Endodermal cell (in vitro differentiated cells): ENCODE data around the gene LIPE. TPM values are rescaled to one million over a fixed set of nuclear protein-coding genes. Genes with fewer than 3 reads are reported as not detected.
"Not testable (repeated sequence)": the region's sequence is repeated elsewhere in the genome, so short reads cannot be mapped to it uniquely, and the experiment has no call there.

Experiments
- DNase-seq: peaks from one replicate; pipeline ENCODE4 v3.0.0-alpha.2; 2017
- H3K27ac ChIP-seq: 2 replicates; pipeline ENCODE4 v1.5.1; 2013; ENCODE audit warnings: mild to moderate bottlenecking, low read depth, low read length, moderate library complexity
- H3K27me3 ChIP-seq: 2 replicates; pipeline ENCODE4 v1.6.1; 2013; ENCODE audit warnings: mild to moderate bottlenecking, low read length, moderate library complexity; ENCODE audit not compliant: insufficient read depth, control insufficient read depth, poor library complexity, severe bottlenecking
- H3K36me3 ChIP-seq: 2 replicates; pipeline ENCODE4 v1.7.0; 2013; ENCODE audit warnings: mild to moderate bottlenecking, low read length, moderate library complexity; ENCODE audit not compliant: control insufficient read depth, insufficient read depth
- H3K4me1 ChIP-seq: one replicate; pipeline ENCODE4 v1.7.0; 2013; ENCODE audit warnings: low read length; ENCODE audit not compliant: control insufficient read depth, insufficient read depth
- H3K4me3 ChIP-seq: 2 replicates; pipeline ENCODE4 v1.5.1; 2013; ENCODE audit warnings: mild to moderate bottlenecking, low read length, moderate library complexity
- H3K9ac ChIP-seq: 2 replicates; pipeline ENCODE4 v1.6.1; 2013; ENCODE audit warnings: mild to moderate bottlenecking, low read length, moderate library complexity; ENCODE audit not compliant: poor library complexity, severe bottlenecking; ENCODE audit errors: extremely low read depth
- H3K9me3 ChIP-seq: 2 replicates; pipeline ENCODE4 v1.6.1; 2013; ENCODE audit warnings: mild to moderate bottlenecking, low read length, moderate library complexity; ENCODE audit not compliant: control insufficient read depth
- H3K27ac Mint-ChIP-seq: 2 replicates; pipeline ENCODE4 v1.8.0; 2020; ENCODE audit warnings: mixed read lengths
- H3K27me3 Mint-ChIP-seq: 2 replicates; pipeline ENCODE4 v1.8.0; 2021; ENCODE audit warnings: mild to moderate bottlenecking, mixed read lengths; ENCODE audit not compliant: insufficient read depth
- H3K36me3 Mint-ChIP-seq: 2 replicates; pipeline ENCODE4 v1.8.0; 2020; ENCODE audit warnings: low read depth, mixed read lengths
- H3K4me1 Mint-ChIP-seq: 2 replicates; pipeline ENCODE4 v1.8.0; 2020; ENCODE audit warnings: mixed read lengths
- H3K4me3 Mint-ChIP-seq: 2 replicates; pipeline ENCODE4 v1.8.0; 2020; ENCODE audit warnings: mild to moderate bottlenecking, moderate library complexity, mixed read lengths
- H3K9me3 Mint-ChIP-seq: 2 replicates; pipeline ENCODE4 v1.8.0; 2020; ENCODE audit warnings: mild to moderate bottlenecking, mixed read lengths
- WGBS, 2 experiments: methylation state at CpG; one replicate each; pipeline versions ENCODE4 v1.1.5 to v1.1.7; 2013; ENCODE audit warnings: missing lambda C conversion rate in 2 of 2, mixed read lengths in 1 of 2; ENCODE audit not compliant: insufficient coverage in 1 of 2, insufficient read length in 1 of 2; 5-methylcytosine and 5-hydroxymethylcytosine counted together
- total RNA-seq, 2 donors: library from RNA; stranded (reverse); fragmentation: NEBNext Ultra II Directional in 1 of 2; extraction: Animal tissue kit (Norgen Biotek cat#: 25700) in 1 of 2; gene quantifications; 2 replicates in 1 of 2; 3 replicates in 1 of 2; pipeline ENCODE4 v1.2.1, GENCODE V29; 2021
- TF ChIP-seq, protein P1 (sequence below): fragments of 200-600 bp; sonication (generic); conservative IDR thresholded peaks from 2 replicates; pipeline ENCODE4 v1.5.0; 2021; ENCODE audit warnings: antibody characterized with exemption, mild to moderate bottlenecking

Gene LIPE
- total RNA-seq, 2 donors from 2014 or later = 5.9 to 8.1 TPM

DNA sequence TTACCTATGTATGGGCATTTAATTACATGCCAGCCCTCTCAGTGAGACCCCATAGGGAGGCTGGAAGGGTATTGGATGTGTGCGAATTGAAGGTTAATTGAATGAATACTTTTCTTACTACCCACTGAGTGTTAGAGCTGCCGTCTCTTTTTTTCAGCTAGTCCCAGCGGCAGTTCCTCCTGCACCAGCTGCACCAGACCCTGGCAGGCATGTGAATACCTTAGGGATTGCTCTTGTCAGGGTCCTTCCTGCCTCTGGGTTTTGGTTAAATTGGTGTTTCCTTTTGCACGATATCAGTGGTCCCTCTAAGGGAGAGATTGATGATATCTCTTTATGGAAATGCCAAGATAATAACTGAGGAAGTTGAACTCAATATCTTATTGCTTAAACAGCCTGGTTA, 25.4 kb upstream of the LIPE start:
- H3K27ac ChIP-seq = no peak overlapping the region
- no peak for DNase-seq
- no peaks in the 10 kb centered on the region for H3K9me3 ChIP-seq
- H3K27me3 ChIP-seq = no peaks in the 10 kb centered on the region
- TF ChIP-seq, protein P1, sequence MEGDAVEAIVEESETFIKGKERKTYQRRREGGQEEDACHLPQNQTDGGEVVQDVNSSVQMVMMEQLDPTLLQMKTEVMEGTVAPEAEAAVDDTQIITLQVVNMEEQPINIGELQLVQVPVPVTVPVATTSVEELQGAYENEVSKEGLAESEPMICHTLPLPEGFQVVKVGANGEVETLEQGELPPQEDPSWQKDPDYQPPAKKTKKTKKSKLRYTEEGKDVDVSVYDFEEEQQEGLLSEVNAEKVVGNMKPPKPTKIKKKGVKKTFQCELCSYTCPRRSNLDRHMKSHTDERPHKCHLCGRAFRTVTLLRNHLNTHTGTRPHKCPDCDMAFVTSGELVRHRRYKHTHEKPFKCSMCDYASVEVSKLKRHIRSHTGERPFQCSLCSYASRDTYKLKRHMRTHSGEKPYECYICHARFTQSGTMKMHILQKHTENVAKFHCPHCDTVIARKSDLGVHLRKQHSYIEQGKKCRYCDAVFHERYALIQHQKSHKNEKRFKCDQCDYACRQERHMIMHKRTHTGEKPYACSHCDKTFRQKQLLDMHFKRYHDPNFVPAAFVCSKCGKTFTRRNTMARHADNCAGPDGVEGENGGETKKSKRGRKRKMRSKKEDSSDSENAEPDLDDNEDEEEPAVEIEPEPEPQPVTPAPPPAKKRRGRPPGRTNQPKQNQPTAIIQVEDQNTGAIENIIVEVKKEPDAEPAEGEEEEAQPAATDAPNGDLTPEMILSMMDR = no peak
- H3K36me3 ChIP-seq = no peaks in the 10 kb centered on the region
- no peak overlapping the region for H3K9ac ChIP-seq
- Mint-ChIP-seq H3K27ac (no peak overlapping the region), H3K9me3 (no peaks in the 10 kb centered on the region), H3K36me3 (no peaks in the 10 kb centered on the region), H3K27me3 (no peaks in the 10 kb centered on the region), H3K4me3 (no peak overlapping the region), H3K4me1 (peaks cover 11% of the 10 kb centered on the region)
- 45 to 58% methylated on average over 2 to 3 of the region's 4 CpGs for WGBS, 2 experiments
- H3K4me1 ChIP-seq = peaks cover 6% of the 10 kb centered on the region
- H3K4me3 ChIP-seq = no peak overlapping the region

- WGBS, 2 experiments = 0 to 4% methylated on average over 1 to 3 of the region's 3 CpGs
- H3K9me3 Mint-ChIP-seq = no peaks in the 10 kb centered on the region
Measured at GRCh38 chr19:42450314-42450934, 23.2 kb upstream of the LIPE start.

DNA sequence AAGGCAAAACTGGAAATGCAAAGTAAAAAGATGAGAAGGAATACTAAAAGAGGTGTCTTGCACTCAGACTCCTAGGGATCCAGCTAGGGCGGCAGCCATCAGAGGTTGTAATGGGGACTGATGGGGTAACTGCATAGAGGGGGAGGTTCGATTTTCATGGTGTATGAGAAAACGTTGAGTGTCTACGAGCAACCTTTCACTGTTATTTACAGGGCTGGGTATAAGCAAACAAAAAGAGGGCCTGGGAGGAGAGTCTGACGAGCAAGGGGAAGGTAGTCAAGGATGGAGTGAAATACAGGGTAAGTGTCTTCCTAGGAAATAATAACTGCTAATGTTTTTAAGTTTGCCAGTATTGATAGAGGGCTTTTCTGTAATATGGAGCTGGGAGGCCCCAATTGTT, 21.1 kb upstream of the LIPE start:
- not testable (repeated sequence) for H3K27ac ChIP-seq, H3K4me3 ChIP-seq, H3K4me3 Mint-ChIP-seq, H3K36me3 ChIP-seq, H3K27me3 ChIP-seq, H3K27me3 Mint-ChIP-seq, H3K27ac Mint-ChIP-seq, DNase-seq, H3K9me3 Mint-ChIP-seq, H3K9ac ChIP-seq, H3K9me3 ChIP-seq, H3K36me3 Mint-ChIP-seq
- 75 to 87% methylated on average over 5 of the region's 5 CpGs for WGBS, 2 experiments
- peaks cover 14% of the 10 kb centered on the region for H3K4me1 ChIP-seq
- peaks cover 28% of the 10 kb centered on the region for H3K4me1 Mint-ChIP-seq

More at GRCh38 chr19:42450314-42450934, 23.2 kb upstream of the LIPE start:
- Mint-ChIP-seq H3K36me3 (no peaks in the 10 kb centered on the region), H3K4me3 (no peak overlapping the region), H3K4me1 (peaks cover 8% of the 10 kb centered on the region), H3K27ac (no peak overlapping the region), H3K27me3 (no peaks in the 10 kb centered on the region)
- H3K27ac ChIP-seq = no peak overlapping the region
- H3K4me1 ChIP-seq = peaks cover 7% of the 10 kb centered on the region
- DNase-seq = peak; percentile 87
- H3K27me3 ChIP-seq = no peaks in the 10 kb centered on the region
- TF ChIP-seq, protein P1 = peak; percentile 95
- no peak overlapping the region for H3K4me3 ChIP-seq
- H3K36me3 ChIP-seq = no peaks in the 10 kb centered on the region
- no peak overlapping the region for H3K9ac ChIP-seq
- H3K9me3 ChIP-seq = no peaks in the 10 kb centered on the region

DNA sequence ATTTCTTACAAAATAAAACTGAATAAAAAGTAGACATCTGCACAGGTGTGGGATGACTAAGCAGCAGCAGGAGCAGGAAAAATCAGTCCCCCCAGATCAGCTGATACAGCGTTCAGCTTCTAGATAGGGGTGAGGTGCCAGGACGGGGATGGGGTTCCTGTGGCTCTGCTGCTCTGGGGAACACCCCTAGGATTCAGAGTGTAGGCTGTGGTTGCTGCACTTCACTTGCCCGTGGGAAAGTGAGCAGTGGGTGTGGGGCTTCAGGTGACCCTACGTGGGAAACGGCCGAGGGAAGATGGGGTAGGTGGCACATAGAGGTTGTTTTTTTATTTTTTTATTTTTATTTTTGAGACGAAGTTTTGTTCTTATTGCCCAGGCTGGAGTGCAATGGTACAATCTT, 18.8 kb upstream of the LIPE start:
- Histone ChIP-seq H3K9me3 (no peaks in the 10 kb centered on the region), H3K9ac (no peak overlapping the region), H3K27me3 (no peaks in the 10 kb centered on the region), H3K4me1 (peaks cover 23% of the 10 kb centered on the region), H3K4me3 (no peak overlapping the region), H3K27ac (no peak overlapping the region), H3K36me3 (no peaks in the 10 kb centered on the region)
- peaks cover 4% of the 10 kb centered on the region for H3K27me3 Mint-ChIP-seq
- 93% methylated on average over 3 to 7 of the region's 7 CpGs for WGBS, 2 experiments
- DNase-seq = no peak
- no peaks in the 10 kb centered on the region for H3K36me3 Mint-ChIP-seq
- H3K4me1 Mint-ChIP-seq = peaks cover 44% of the 10 kb centered on the region
- H3K4me3 Mint-ChIP-seq = no peak overlapping the region
- H3K27ac Mint-ChIP-seq = no peak overlapping the region
- no peaks in the 10 kb centered on the region for H3K9me3 Mint-ChIP-seq
- TF ChIP-seq, protein P1 = no peak
